Measurements from ENCODE around the gene FBXO40.
A peak's percentile ranks its signal among the peaks of the same experiment; 100 is the strongest.

The FBXO40 gene

DNA sequence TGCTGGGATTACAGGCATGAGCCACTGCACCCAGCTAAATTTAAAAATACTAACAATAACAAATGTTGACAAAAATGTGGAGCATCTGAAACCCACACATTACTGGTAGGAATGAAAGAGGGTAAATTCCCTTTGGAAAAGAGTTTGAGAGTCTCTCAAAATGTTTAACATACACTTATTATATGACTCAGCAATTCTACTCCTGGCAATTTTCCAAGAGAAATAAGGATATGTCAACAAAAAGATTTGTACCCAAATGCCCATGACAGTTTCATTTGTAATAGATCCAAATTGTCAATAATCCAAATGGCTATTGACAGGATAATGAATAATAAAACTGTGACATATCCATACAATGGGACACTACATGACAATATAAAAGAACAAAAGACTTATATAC, 58.5 kb downstream of the FBXO40 start:
- Histone ChIP-seq H3K36me3 (ENCODE audit: control insufficient read depth in 4 of 4, insufficient read depth in 4 of 4, low read length in 3 of 4) (peaks cover 40 to 77% (median 56%) of the 10 kb centered on the region in 4 experiments), H3K4me3 (ENCODE audit: control insufficient read depth in 1 of 7, extremely low read depth in 1 of 7, insufficient read depth in 4 of 7, low read depth in 2 of 7, low read length in 6 of 7) (no peak overlapping the region), H3K27me3 (replicated peaks in 2 of 5; ENCODE audit: control insufficient read depth in 4 of 5, insufficient read depth in 5 of 5, low read length in 4 of 5) (no peaks in the 10 kb centered on the region), H3K27ac (ENCODE audit: insufficient read depth in 1 of 2, low read depth in 1 of 2, low read length in 2 of 2, poor library complexity in 1 of 2, severe bottlenecking in 2 of 2) (no peak overlapping the region), H3K9me3 (ENCODE audit: control extremely low read depth in 1 of 5, control insufficient read depth in 4 of 5, insufficient read depth in 2 of 5, low read depth in 1 of 5, low read length in 4 of 5) (peaks cover 0 to 8% (median 0%) of the 10 kb centered on the region in 5 experiments), H3K4me1 (ENCODE audit: control extremely low read depth in 1 of 4, control insufficient read depth in 4 of 4, insufficient read depth in 4 of 4, low read length in 3 of 4) (peaks cover 0 to 8% (median 4%) of the 10 kb centered on the region in 4 experiments)
- ChIA-PET CTCF (no interaction called here), POLR2A (no interaction called here)
- peak in 2 of 3 donors; percentile 16 to 20 for DNase-seq

DNA sequence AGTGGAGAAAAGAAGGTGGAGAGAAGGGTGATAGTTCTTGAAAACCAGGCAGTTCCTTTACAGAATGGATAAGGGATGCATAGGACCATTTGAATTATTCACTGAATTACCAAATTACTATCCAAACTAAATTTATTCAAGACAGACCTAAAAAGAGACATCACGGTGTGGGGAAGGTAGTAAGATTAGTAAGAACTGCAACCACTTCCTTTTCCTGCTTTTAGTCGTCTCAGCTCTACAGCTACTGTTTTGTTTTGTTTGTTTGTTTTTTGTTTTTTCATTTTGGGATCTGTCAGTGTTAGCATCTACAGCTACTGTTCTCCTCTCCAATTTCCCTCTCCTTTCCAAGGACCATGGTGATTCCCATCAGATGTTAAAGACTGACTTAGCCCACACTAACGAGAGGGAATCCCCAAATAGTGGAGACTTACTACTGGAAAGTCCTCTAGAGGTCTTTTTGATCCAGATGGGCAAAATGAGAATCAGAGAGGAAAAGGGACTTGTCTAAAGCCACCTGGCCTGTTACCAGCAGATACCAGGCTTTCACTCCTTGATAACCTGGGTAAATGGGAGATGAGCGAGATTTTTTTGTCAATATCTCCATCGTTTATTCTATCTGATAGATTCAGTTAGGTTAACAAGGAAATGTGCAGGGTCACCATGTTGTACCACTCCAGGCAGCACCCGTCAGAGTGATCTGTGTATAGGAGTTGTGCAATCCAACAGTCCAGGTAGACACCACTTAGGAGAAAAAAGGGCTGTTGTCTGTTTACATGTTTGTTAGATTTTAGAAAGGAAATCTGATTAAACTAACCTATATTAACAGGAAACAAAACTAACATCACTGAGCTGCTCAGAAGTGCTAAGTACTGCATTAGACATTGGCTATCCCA, 61.6 kb downstream of the FBXO40 start:
- H3K4me3 ChIP-seq (ENCODE audit: control insufficient read depth in 1 of 7, extremely low read depth in 1 of 7, insufficient read depth in 4 of 7, low read depth in 2 of 7, low read length in 6 of 7) = no peak overlapping the region
- peaks cover 8 to 16% (median 10%) of the 10 kb centered on the region in 4 experiments for H3K4me1 ChIP-seq (ENCODE audit: control extremely low read depth in 1 of 4, control insufficient read depth in 4 of 4, insufficient read depth in 4 of 4, low read length in 3 of 4)
- H3K9me3 ChIP-seq (ENCODE audit: control extremely low read depth in 1 of 5, control insufficient read depth in 4 of 5, insufficient read depth in 2 of 5, low read depth in 1 of 5, low read length in 4 of 5) = peaks cover 0 to 8% (median 0%) of the 10 kb centered on the region in 5 experiments
- POLR2A ChIA-PET = no interaction called here
- no peaks in the 10 kb centered on the region for H3K27me3 ChIP-seq (replicated peaks in 2 of 5; ENCODE audit: control insufficient read depth in 4 of 5, insufficient read depth in 5 of 5, low read length in 4 of 5)
- CTCF ChIA-PET = no interaction called here
- peaks cover 30 to 89% (median 56%) of the 10 kb centered on the region in 4 experiments for H3K36me3 ChIP-seq (ENCODE audit: control insufficient read depth in 4 of 4, insufficient read depth in 4 of 4, low read length in 3 of 4)
- no peak for DNase-seq
- H3K27ac ChIP-seq (ENCODE audit: insufficient read depth in 1 of 2, low read depth in 1 of 2, low read length in 2 of 2, poor library complexity in 1 of 2, severe bottlenecking in 2 of 2) = no peak overlapping the region
- WGBS (ENCODE audit: insufficient coverage) = 97% methylated on average over 3 of the region's 6 CpGs

DNA sequence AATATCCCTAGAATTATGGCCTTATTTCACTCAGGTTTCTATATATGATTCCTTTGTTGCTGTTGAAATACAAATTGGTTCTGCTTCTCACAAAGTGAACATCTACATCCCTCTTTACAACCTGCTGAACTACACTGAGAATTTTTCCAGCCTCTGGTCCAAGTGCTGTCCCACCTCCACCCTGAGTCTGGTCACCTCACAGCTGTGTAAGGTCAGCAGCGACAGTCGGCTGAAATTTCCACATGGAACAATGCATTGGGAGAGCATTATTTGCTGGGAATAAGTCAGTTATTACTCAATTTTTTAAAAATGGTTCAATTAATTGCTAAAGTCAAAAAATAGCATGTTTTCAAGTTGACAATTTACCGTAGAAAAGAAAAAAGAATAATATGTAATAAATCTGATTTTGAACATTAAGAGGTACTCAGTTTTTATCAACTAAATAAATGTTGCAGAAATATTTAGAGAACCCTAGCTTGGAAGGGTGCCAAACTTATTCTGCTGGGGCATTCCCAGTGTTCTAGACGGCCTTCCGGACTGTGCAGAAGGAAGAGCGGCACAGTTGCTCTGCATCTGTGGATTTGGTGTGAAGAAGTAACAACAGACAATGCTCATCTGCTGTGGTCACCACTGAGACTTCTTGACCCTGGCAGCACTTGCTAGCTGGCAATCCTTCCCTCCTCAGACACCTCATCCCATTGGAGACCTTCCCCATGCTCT, 65.7 kb downstream of the FBXO40 start:
- H3K27ac ChIP-seq (ENCODE audit: insufficient read depth in 1 of 2, low read depth in 1 of 2, low read length in 2 of 2, poor library complexity in 1 of 2, severe bottlenecking in 2 of 2) = peak overlapping the region in 1 of 2 experiments; percentile 90
- POLR2A ChIA-PET = no interaction called here
- CTCF ChIA-PET = interaction anchor here (0.8 to 1.3 kb wide), 2 partner anchors 9 to 19 kb away, joined by 3 to 4 read pairs; no protein-coding TSS in a partner anchor

GRCh38 chr3:121659586-121659985, 66.4 kb downstream of the FBXO40 start:
- ChIA-PET CTCF (interaction anchor here (0.8 kb wide), 1 partner anchor 10 kb away, joined by 3 read pairs; no protein-coding TSS in a partner anchor), POLR2A (no interaction called here)
- Histone ChIP-seq H3K9me3 (ENCODE audit: control extremely low read depth in 1 of 5, control insufficient read depth in 4 of 5, insufficient read depth in 2 of 5, low read depth in 1 of 5, low read length in 4 of 5) (no peaks in the 10 kb centered on the region), H3K4me3 (ENCODE audit: control insufficient read depth in 1 of 7, extremely low read depth in 1 of 7, insufficient read depth in 4 of 7, low read depth in 2 of 7, low read length in 6 of 7) (peak overlapping the region in 5 of 7 experiments; percentile 60 to 84 (median 72)), H3K27ac (ENCODE audit: insufficient read depth in 1 of 2, low read depth in 1 of 2, low read length in 2 of 2, poor library complexity in 1 of 2, severe bottlenecking in 2 of 2) (peak overlapping the region in 1 of 2 experiments; percentile 90), H3K4me1 (ENCODE audit: control extremely low read depth in 1 of 4, control insufficient read depth in 4 of 4, insufficient read depth in 4 of 4, low read length in 3 of 4) (peaks cover 17 to 35% (median 24%) of the 10 kb centered on the region in 4 experiments), H3K36me3 (ENCODE audit: control insufficient read depth in 4 of 4, insufficient read depth in 4 of 4, low read length in 3 of 4) (peaks cover 13 to 60% (median 48%) of the 10 kb centered on the region in 4 experiments), H3K27me3 (replicated peaks in 2 of 5; ENCODE audit: control insufficient read depth in 4 of 5, insufficient read depth in 5 of 5, low read length in 4 of 5) (no peaks in the 10 kb centered on the region)
- WGBS (ENCODE audit: insufficient coverage) = 100% methylated on average over 2 of the region's 3 CpGs
- DNase-seq = peak in 1 of 3 donors; percentile 4

More for the DNA sequence above, 65.7 kb downstream of the FBXO40 start:
- DNase-seq = no peak
- Histone ChIP-seq H3K27me3 (replicated peaks in 2 of 5; ENCODE audit: control insufficient read depth in 4 of 5, insufficient read depth in 5 of 5, low read length in 4 of 5) (no peaks in the 10 kb centered on the region), H3K4me1 (ENCODE audit: control extremely low read depth in 1 of 4, control insufficient read depth in 4 of 4, insufficient read depth in 4 of 4, low read length in 3 of 4) (peaks cover 20 to 37% (median 25%) of the 10 kb centered on the region in 4 experiments), H3K36me3 (ENCODE audit: control insufficient read depth in 4 of 4, insufficient read depth in 4 of 4, low read length in 3 of 4) (peaks cover 12 to 60% (median 46%) of the 10 kb centered on the region in 4 experiments), H3K4me3 (ENCODE audit: control insufficient read depth in 1 of 7, extremely low read depth in 1 of 7, insufficient read depth in 4 of 7, low read depth in 2 of 7, low read length in 6 of 7) (peak overlapping the region in 1 of 7 experiments; percentile 72), H3K9me3 (ENCODE audit: control extremely low read depth in 1 of 5, control insufficient read depth in 4 of 5, insufficient read depth in 2 of 5, low read depth in 1 of 5, low read length in 4 of 5) (no peaks in the 10 kb centered on the region)
- no CpG with 5 or more reads among the region's 6 CpGs for WGBS (ENCODE audit: insufficient coverage)

DNA sequence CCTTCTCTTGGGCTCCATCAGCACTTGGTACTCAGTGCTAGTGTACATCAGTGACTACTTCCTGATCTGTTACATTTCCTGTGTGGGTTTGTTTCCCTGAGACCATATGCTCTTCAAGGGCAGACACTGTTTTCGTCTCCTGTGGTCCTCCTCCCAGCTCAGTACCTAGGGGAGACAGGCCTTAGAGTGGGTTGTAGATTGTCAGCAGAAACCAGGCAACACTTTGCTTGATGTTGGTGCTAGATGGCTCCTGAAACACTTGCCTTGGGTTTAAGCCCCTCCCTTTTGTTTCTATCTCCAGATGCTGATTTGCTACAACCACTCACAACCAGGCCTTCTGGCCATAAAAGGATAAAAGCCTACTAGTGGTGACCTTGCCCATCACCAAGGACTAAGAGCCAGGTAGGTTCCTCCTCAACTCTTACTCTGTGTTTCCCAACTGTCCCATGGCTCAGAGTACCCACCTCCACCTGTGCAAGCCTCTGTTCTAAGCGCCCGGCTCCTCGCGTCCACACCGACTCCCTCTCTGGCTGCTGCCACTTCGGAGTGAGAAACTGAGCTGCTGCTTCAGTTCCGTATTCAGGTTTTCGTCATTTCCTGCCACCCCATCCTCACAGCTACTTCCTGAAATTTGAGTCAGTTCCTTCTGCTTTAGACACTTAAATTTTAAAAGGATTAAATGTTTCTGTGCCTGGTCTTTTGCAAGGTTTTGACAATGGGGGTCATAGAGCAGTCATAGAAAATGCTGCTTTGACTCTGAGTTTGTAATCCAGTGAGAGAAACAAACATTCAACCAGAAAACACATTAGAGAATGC, 67.4 kb downstream of the FBXO40 start, which contains the start of gene HCLS1:
TSS of gene HCLS1 (minus strand) at position 548 of the 816 bp plus-strand sequence. CDS start 2,556 bp downstream, outside the sequence.
- H3K4me3 ChIP-seq (ENCODE audit: control insufficient read depth in 1 of 7, extremely low read depth in 1 of 7, insufficient read depth in 4 of 7, low read depth in 2 of 7, low read length in 6 of 7) = peak within 1 kb of the TSS; percentile 12 to 84 (median 69)
- peaks cover 16 to 29% (median 23%) of the 10 kb centered on the region in 4 experiments for H3K4me1 ChIP-seq (ENCODE audit: control extremely low read depth in 1 of 4, control insufficient read depth in 4 of 4, insufficient read depth in 4 of 4, low read length in 3 of 4)
- H3K27me3 ChIP-seq (replicated peaks in 2 of 5; ENCODE audit: control insufficient read depth in 4 of 5, insufficient read depth in 5 of 5, low read length in 4 of 5) = no peaks in the 10 kb centered on the region
- peak within 1 kb of the TSS; percentile 83 to 90 for H3K27ac ChIP-seq (ENCODE audit: insufficient read depth in 1 of 2, low read depth in 1 of 2, low read length in 2 of 2, poor library complexity in 1 of 2, severe bottlenecking in 2 of 2)
- ChIA-PET POLR2A (interaction anchor here (0.5 to 0.6 kb wide), 2 partner anchors 26 to 1090 kb away, joined by 3 read pairs; no protein-coding TSS in a partner anchor), CTCF (interaction anchor here (1.2 kb wide), 1 partner anchor 20 kb away, joined by 3 read pairs; no protein-coding TSS in a partner anchor)
- H3K9me3 ChIP-seq (ENCODE audit: control extremely low read depth in 1 of 5, control insufficient read depth in 4 of 5, insufficient read depth in 2 of 5, low read depth in 1 of 5, low read length in 4 of 5) = no peaks in the 10 kb centered on the region
- WGBS (ENCODE audit: insufficient coverage) = 0% methylated on average over 8 of the region's 9 CpGs
- peak; percentile 90 to 96 (median 92) for DNase-seq
- peaks cover 13 to 63% (median 47%) of the 10 kb centered on the region in 4 experiments for H3K36me3 ChIP-seq (ENCODE audit: control insufficient read depth in 4 of 4, insufficient read depth in 4 of 4, low read length in 3 of 4)

- peaks cover 12 to 66% (median 49%) of the 10 kb centered on the region in 4 experiments for H3K36me3 ChIP-seq (ENCODE audit: control insufficient read depth in 4 of 4, insufficient read depth in 4 of 4, low read length in 3 of 4)
- no peaks in the 10 kb centered on the region for H3K27me3 ChIP-seq (replicated peaks in 2 of 5; ENCODE audit: control insufficient read depth in 4 of 5, insufficient read depth in 5 of 5, low read length in 4 of 5)
- POLR2A ChIA-PET = interaction anchor here (0.6 kb wide), 1 partner anchor 1091 kb away, joined by 3 read pairs; no protein-coding TSS in a partner anchor
- H3K27ac ChIP-seq (ENCODE audit: insufficient read depth in 1 of 2, low read depth in 1 of 2, low read length in 2 of 2, poor library complexity in 1 of 2, severe bottlenecking in 2 of 2) = peak overlapping the region; percentile 83 to 90
- no peaks in the 10 kb centered on the region for H3K9me3 ChIP-seq (ENCODE audit: control extremely low read depth in 1 of 5, control insufficient read depth in 4 of 5, insufficient read depth in 2 of 5, low read depth in 1 of 5, low read length in 4 of 5)
- H3K4me1 ChIP-seq (ENCODE audit: control extremely low read depth in 1 of 4, control insufficient read depth in 4 of 4, insufficient read depth in 4 of 4, low read length in 3 of 4) = peaks cover 16 to 29% (median 23%) of the 10 kb centered on the region in 4 experiments
- peak overlapping the region in 1 of 7 experiments; percentile 69 for H3K4me3 ChIP-seq (ENCODE audit: control insufficient read depth in 1 of 7, extremely low read depth in 1 of 7, insufficient read depth in 4 of 7, low read depth in 2 of 7, low read length in 6 of 7)
- CTCF ChIA-PET = interaction anchor here (1.2 kb wide), 1 partner anchor 19 kb away, joined by 3 read pairs; no protein-coding TSS in a partner anchor
- WGBS (ENCODE audit: insufficient coverage) = 97% methylated on average over 5 of the region's 6 CpGs
- DNase-seq = peak in 2 of 3 donors; percentile 9 to 13
Measured at GRCh38 chr3:121661376-121661775, 68.2 kb downstream of the FBXO40 start.
